BE2C (cell line): Measurements from ENCODE around the gene CCDC3.

Experiments
- DNase-seq: peaks from one replicate; pipeline ENCODE4 v3.0.0-alpha.2; 2020
- H3K27me3 ChIP-seq: fragments of 250-450 bp; sonication (Bioruptor Pico); 2 replicates; pipeline ENCODE4 v1.5.1; 2020; ENCODE audit warnings: mild to moderate bottlenecking
- H3K36me3 ChIP-seq: fragments of 250-450 bp; sonication (Bioruptor Pico); 2 replicates; pipeline ENCODE4 v1.5.1; 2020; ENCODE audit warnings: mild to moderate bottlenecking
- H3K4me1 ChIP-seq: fragments of 250-450 bp; sonication (Bioruptor Pico); 2 replicates; pipeline ENCODE4 v1.5.1; 2020
- H3K4me3 ChIP-seq: 2 replicates; pipeline ENCODE4 v1.5.1; 2011; ENCODE audit warnings: low read depth, low read length
- H3K9me3 ChIP-seq: fragments of 250-450 bp; sonication (Bioruptor Pico); 2 replicates; pipeline ENCODE4 v1.5.1; 2020
- CTCF ChIP-seq: IDR thresholded peaks from 2 replicates; pipeline ENCODE4 v1.5.1; 2012; ENCODE audit warnings: mild to moderate bottlenecking, low read depth, low read length

Gene CCDC3

GRCh38 chr10:12899546-12899945 is 102.0 kb downstream of the CCDC3 start:
- H3K4me1 ChIP-seq: no peaks in the 10 kb centered on the region
- no peaks in the 10 kb centered on the region for H3K9me3 ChIP-seq
- no peaks in the 10 kb centered on the region for H3K36me3 ChIP-seq
- TF ChIP-seq CTCF: no peak
- no peaks in the 10 kb centered on the region for H3K27me3 ChIP-seq
- DNase-seq: no peak
- H3K4me3 ChIP-seq: no peak overlapping the region

GRCh38 chr10:12898271-12898670 is 103.2 kb downstream of the CCDC3 start:
- H3K4me1 ChIP-seq: no peaks in the 10 kb centered on the region
- H3K36me3 ChIP-seq: no peaks in the 10 kb centered on the region
- TF ChIP-seq CTCF: no peak

GRCh38 chr10:12897278-12897677 is 104.2 kb downstream of the CCDC3 start:
- Histone ChIP-seq H3K36me3 (no peaks in the 10 kb centered on the region), H3K27me3 (no peaks in the 10 kb centered on the region), H3K4me3 (no peak overlapping the region), H3K9me3 (no peaks in the 10 kb centered on the region), H3K4me1 (no peaks in the 10 kb centered on the region)
- no peak for TF ChIP-seq CTCF
- DNase-seq: no peak

More at GRCh38 chr10:12898271-12898670, 103.2 kb downstream of the CCDC3 start:
- Histone ChIP-seq H3K27me3 (no peaks in the 10 kb centered on the region), H3K4me3 (no peak overlapping the region), H3K9me3 (no peaks in the 10 kb centered on the region)
- no peak for DNase-seq

GRCh38 chr10:12896251-12896650 is 105.3 kb downstream of the CCDC3 start:
- no peak for DNase-seq
- H3K9me3 ChIP-seq: no peaks in the 10 kb centered on the region
- no peak overlapping the region for H3K4me3 ChIP-seq
- no peaks in the 10 kb centered on the region for H3K27me3 ChIP-seq
- no peaks in the 10 kb centered on the region for H3K4me1 ChIP-seq
- no peak for TF ChIP-seq CTCF
- H3K36me3 ChIP-seq: no peaks in the 10 kb centered on the region

- Histone ChIP-seq H3K4me1 (no peaks in the 10 kb centered on the region), H3K4me3 (no peak overlapping the region), H3K9me3 (no peaks in the 10 kb centered on the region), H3K36me3 (no peaks in the 10 kb centered on the region), H3K27me3 (no peaks in the 10 kb centered on the region)
- no peak for DNase-seq
- TF ChIP-seq CTCF: no peak
Observed at GRCh38 chr10:12892924-12893323, 108.6 kb downstream of the CCDC3 start.

- no peaks in the 10 kb centered on the region for H3K36me3 ChIP-seq
- H3K4me1 ChIP-seq: no peaks in the 10 kb centered on the region
- no peaks in the 10 kb centered on the region for H3K9me3 ChIP-seq
- H3K27me3 ChIP-seq: no peaks in the 10 kb centered on the region
- H3K4me3 ChIP-seq: no peak overlapping the region
- no peak for DNase-seq
- TF ChIP-seq CTCF: no peak
Observed at GRCh38 chr10:12890958-12891357, 110.6 kb downstream of the CCDC3 start.
